Measurements from ENCODE around the gene PARP14.

DNA sequence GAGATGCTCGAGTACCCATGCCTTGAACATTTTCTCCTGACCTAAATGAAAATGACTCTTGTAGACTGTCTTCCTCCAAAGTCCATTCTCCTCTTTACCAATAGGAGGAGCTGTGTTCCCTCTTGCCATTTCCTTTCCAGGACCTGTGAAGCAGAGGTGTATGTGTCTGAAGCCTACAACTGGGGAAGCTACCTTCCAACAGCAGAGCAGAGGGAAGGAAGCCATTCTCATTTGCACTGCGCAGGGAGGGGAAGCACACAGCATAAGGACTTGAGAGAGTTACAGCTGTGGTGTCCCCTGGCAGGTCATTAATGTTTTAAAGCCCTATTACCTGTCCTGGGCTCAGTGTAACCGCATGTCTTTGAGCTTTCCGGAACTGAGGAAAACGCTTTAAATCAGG is 74.3 kb downstream of the PARP14 start:
- TF ChIP-seq CTCF (IDR thresholded peaks at IDR 0.05; ENCODE audit: borderline replicate concordance, extremely low read depth, low read length, poor library complexity, severe bottlenecking), result peak; percentile 87
- TF ChIP-seq EZH2 (IDR thresholded peaks at IDR 0.05; ENCODE audit: borderline replicate concordance, low read depth, low read length, severe bottlenecking), result no peak

Measured in DND-41 (cell line).